Upper lobe of left lung (tissue), 4 donors: ENCODE results near the gene RIPK4.

Experiments used
- POLR2A ChIP-seq, 4 donors: fragments of 450-650 bp; IDR thresholded peaks; one replicate each; pipeline ENCODE4 v1.5.1; 2016 to 2017; ENCODE audit warnings: antibody characterized with exemption in 4 of 4, mild to moderate bottlenecking in 2 of 4
- POLR2AphosphoS5 ChIP-seq, 2 donors: sonication (generic); formaldehyde crosslinking; IDR thresholded peaks; one replicate each; pipeline ENCODE4 v1.5.1; 2017; ENCODE audit warnings: antibody characterized with exemption in 2 of 2
- TF ChIP-seq, protein P1 (sequence below), 6 experiments: fragments of 450-650 bp in 4 of 6; fragments of 200-600 bp in 2 of 6; sonication (generic) in 2 of 6; IDR thresholded peaks; one replicate each; pipeline ENCODE4 v1.5.1; 2016 to 2019; ENCODE audit warnings: antibody characterized with exemption in 6 of 6

DNA sequence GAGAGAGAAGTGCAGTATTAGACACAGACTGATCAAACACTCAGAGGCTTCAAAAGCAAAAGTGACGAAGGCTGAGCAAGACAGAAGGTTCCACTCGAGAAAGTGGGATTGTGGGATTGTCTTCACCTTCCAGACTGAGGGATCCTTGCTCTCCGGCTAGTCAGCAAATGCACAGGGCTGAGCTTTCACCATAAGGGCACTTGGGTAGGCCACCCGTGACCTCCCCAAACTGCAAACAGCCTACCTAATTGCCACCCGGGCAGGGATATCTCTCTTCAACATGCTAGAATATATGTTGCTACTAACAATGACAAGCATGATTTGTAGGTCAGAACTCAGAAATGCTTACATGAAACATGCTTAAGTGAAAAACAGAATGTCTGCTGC, 35.3 kb upstream of the RIPK4 start:
- TF ChIP-seq, protein P1, sequence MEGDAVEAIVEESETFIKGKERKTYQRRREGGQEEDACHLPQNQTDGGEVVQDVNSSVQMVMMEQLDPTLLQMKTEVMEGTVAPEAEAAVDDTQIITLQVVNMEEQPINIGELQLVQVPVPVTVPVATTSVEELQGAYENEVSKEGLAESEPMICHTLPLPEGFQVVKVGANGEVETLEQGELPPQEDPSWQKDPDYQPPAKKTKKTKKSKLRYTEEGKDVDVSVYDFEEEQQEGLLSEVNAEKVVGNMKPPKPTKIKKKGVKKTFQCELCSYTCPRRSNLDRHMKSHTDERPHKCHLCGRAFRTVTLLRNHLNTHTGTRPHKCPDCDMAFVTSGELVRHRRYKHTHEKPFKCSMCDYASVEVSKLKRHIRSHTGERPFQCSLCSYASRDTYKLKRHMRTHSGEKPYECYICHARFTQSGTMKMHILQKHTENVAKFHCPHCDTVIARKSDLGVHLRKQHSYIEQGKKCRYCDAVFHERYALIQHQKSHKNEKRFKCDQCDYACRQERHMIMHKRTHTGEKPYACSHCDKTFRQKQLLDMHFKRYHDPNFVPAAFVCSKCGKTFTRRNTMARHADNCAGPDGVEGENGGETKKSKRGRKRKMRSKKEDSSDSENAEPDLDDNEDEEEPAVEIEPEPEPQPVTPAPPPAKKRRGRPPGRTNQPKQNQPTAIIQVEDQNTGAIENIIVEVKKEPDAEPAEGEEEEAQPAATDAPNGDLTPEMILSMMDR (IDR thresholded peaks at IDR 0.05), result no peak
- TF ChIP-seq POLR2A (IDR thresholded peaks at IDR 0.05), result no peak
- no peak for TF ChIP-seq POLR2AphosphoS5 (IDR thresholded peaks at IDR 0.05)
